HepG2 (cell line): ENCODE measurements around the gene GLI3. TPM values are rescaled to one million over a fixed set of nuclear protein-coding genes. Genes with fewer than 3 reads are reported as not detected.

Source experiments
- ATAC-seq: fragments of 200-7000 bp; cut with Tn5 transposase; 3 replicates; pipeline ENCODE4 v1.9.1; 2020; ENCODE audit warnings: mild to moderate bottlenecking, moderate library complexity
- BruUV-seq: library from RNA; stranded (reverse); fragments of 400-500 nt; replicated peaks from 2 replicates; lab custom pipeline; 2021; lab: Mats Ljungman, UMichigan
- CTCF ChIA-PET: fragments of 300-600 bp; formaldehyde crosslinking; extraction: SDS; loops from one replicate; lab custom pipeline; 2021; ENCODE audit warnings: low total read pairs, inconsistent platforms, low intra/inter-chr PET ratio; lab: Yijun Ruan, JAX
- POLR2A ChIA-PET: fragments of 350-600 bp; sonication (Branson Sonifier 250); formaldehyde crosslinking; loops from one replicate; lab custom pipeline; 2020; ENCODE audit warnings: antibody characterized with exemption, inconsistent platforms; lab: Yijun Ruan, JAX
- DNase-seq: peaks from one replicate; pipeline ENCODE4 v3.0.0-alpha.2; 2015; ENCODE audit warnings: low spot score
- FAIRE-seq: peaks from 3 replicates; lab custom pipeline; 2011; peaks lifted over from hg19 to GRCh38; lab: Jason Lieb, UNC
- H2AFZ ChIP-seq: one replicate; pipeline ENCODE4 v1.6.1; 2011; ENCODE audit warnings: low read length, inconsistent platforms
- H3K27ac ChIP-seq: fragments of 300-600 bp; 3 replicates; pipeline ENCODE4 v1.8.0; 2011; ENCODE audit warnings: mixed run types, mild to moderate bottlenecking, mixed read lengths, low read length, inconsistent platforms; ENCODE audit not compliant: insufficient read depth; ENCODE audit errors: extremely low read length
- H3K27me3 ChIP-seq, 2 experiments: fragments of 200-600 bp in 1 of 2; 2 replicates in 1 of 2; 3 replicates in 1 of 2; pipeline versions ENCODE4 v1.6.0 to v1.8.0; 2011; ENCODE audit warnings: low read length in 2 of 2, mild to moderate bottlenecking in 2 of 2, moderate library complexity in 2 of 2, inconsistent platforms in 1 of 2; ENCODE audit not compliant: insufficient read depth in 2 of 2, control insufficient read depth in 1 of 2
- H3K36me3 ChIP-seq, 2 experiments: fragments of 200-600 bp in 1 of 2; replicated peaks in 1 of 2; 2 replicates in 1 of 2; 3 replicates in 1 of 2; pipeline versions ENCODE4 v1.5.1 to v1.8.0; 2011; ENCODE audit warnings: low read length in 2 of 2, inconsistent platforms in 1 of 2; ENCODE audit not compliant: insufficient read depth in 2 of 2, control insufficient read depth in 1 of 2
- H3K4me1 ChIP-seq: 2 replicates; pipeline ENCODE4 v1.5.1; 2012; ENCODE audit warnings: low read length, inconsistent platforms; ENCODE audit not compliant: insufficient read depth
- H3K4me2 ChIP-seq: 2 replicates; pipeline ENCODE4 v1.6.0; 2011; ENCODE audit warnings: low read depth, low read length, inconsistent platforms
- H3K4me3 ChIP-seq, 3 experiments: fragments of 200-600 bp in 1 of 3; sonication (generic), shearing (Covaris generic) in 1 of 3; replicated peaks in 1 of 3; 2 replicates each; pipeline ENCODE4 v1.5.1; 2011 to 2016; ENCODE audit warnings: low read length in 3 of 3, inconsistent platforms in 2 of 3, low read depth in 2 of 3, mild to moderate bottlenecking in 2 of 3, control low read depth in 1 of 3, mixed read lengths in 1 of 3; ENCODE audit not compliant: insufficient read depth in 1 of 3
- H3K79me2 ChIP-seq: one replicate; pipeline ENCODE4 v1.6.1; 2011; ENCODE audit warnings: low read length, inconsistent platforms; ENCODE audit not compliant: insufficient read depth
- H3K9ac ChIP-seq: 2 replicates; pipeline ENCODE4 v1.6.0; 2011; ENCODE audit warnings: mild to moderate bottlenecking, low read depth, low read length, inconsistent platforms; ENCODE audit not compliant: insufficient read depth
- H3K9me3 ChIP-seq: 2 replicates; pipeline ENCODE4 v1.5.1; 2012; ENCODE audit warnings: mild to moderate bottlenecking, low read length
- H4K20me1 ChIP-seq: 2 replicates; pipeline ENCODE4 v1.6.0; 2011; ENCODE audit warnings: inconsistent platforms, mild to moderate bottlenecking, low read length, moderate library complexity; ENCODE audit not compliant: insufficient read depth
- AKAP8 ChIP-seq: sonication (generic); formaldehyde crosslinking; IDR thresholded peaks from 2 replicates; pipeline ENCODE4 v1.5.1; 2020; ENCODE audit warnings: mild to moderate bottlenecking, missing genetic modification reagents
- BHLHE40 ChIP-seq: IDR thresholded peaks from 2 replicates; pipeline ENCODE4 v1.6.1; 2011; ENCODE audit warnings: low read length, improper control_type of control experiment
- FOXO4 ChIP-seq: sonication (generic); formaldehyde crosslinking; conservative IDR thresholded peaks from 2 replicates; pipeline ENCODE4 v1.8.1; 2023; ENCODE audit warnings: missing genetic modification reagents
- HOXA5 ChIP-seq: sonication (generic); formaldehyde crosslinking; IDR thresholded peaks from 2 replicates; pipeline ENCODE4 v1.4.0; 2020; ENCODE audit warnings: missing genetic modification reagents
- KDM5A ChIP-seq: fragments of 200-600 bp; sonication (generic); IDR thresholded peaks from 2 replicates; pipeline ENCODE4 v1.7.0; 2018; ENCODE audit warnings: antibody characterized with exemption, mild to moderate bottlenecking, low read length, borderline replicate concordance
- LCORL ChIP-seq, 2 experiments: fragments of 450-650 bp in 1 of 2; sonication (generic) in 1 of 2; formaldehyde crosslinking in 1 of 2; IDR thresholded peaks; 2 replicates each; pipeline versions ENCODE4 v1.5.0 to v1.6.1; 2017 to 2020; ENCODE audit warnings: antibody characterized with exemption in 1 of 2, missing genetic modification reagents in 1 of 2
- MXD4 ChIP-seq: IDR thresholded peaks from 2 replicates; pipeline ENCODE4 v1.6.1; 2016; ENCODE audit warnings: mild to moderate bottlenecking, missing biosample characterization, missing genetic modification reagents
- SALL1 ChIP-seq: sonication (generic); formaldehyde crosslinking; IDR thresholded peaks from 2 replicates; pipeline ENCODE4 v1.8.0; 2022; ENCODE audit warnings: mild to moderate bottlenecking, missing genetic modification reagents
- TBX3 ChIP-seq: fragments of 450-650 bp; IDR thresholded peaks from 2 replicates; pipeline ENCODE4 v1.6.1; 2017; ENCODE audit warnings: antibody characterized with exemption, mild to moderate bottlenecking, inconsistent platforms, borderline replicate concordance
- TOE1 ChIP-seq: sonication (generic); formaldehyde crosslinking; IDR thresholded peaks from 2 replicates; pipeline ENCODE4 v1.4.0; 2020; ENCODE audit warnings: mild to moderate bottlenecking, missing genetic modification reagents
- WIZ ChIP-seq: sonication (generic); formaldehyde crosslinking; IDR thresholded peaks from 2 replicates; pipeline ENCODE4 v1.5.1; 2020; ENCODE audit warnings: mild to moderate bottlenecking, missing genetic modification reagents
- ZBTB34 ChIP-seq: sonication (generic); formaldehyde crosslinking; IDR thresholded peaks from 2 replicates; pipeline ENCODE4 v1.8.0; 2022; ENCODE audit warnings: mild to moderate bottlenecking, missing genetic modification reagents
- ZBTB42 ChIP-seq: sonication (generic); formaldehyde crosslinking; IDR thresholded peaks from 2 replicates; pipeline ENCODE4 v1.5.0; 2020; ENCODE audit warnings: mild to moderate bottlenecking, missing genetic modification reagents
- ZEB1 ChIP-seq: IDR thresholded peaks from 2 replicates; pipeline ENCODE4 v1.6.1; 2012; ENCODE audit warnings: mild to moderate bottlenecking, low read depth, inconsistent platforms; ENCODE audit not compliant: insufficient replicate concordance
- ZNF143 ChIP-seq: sonication (generic); formaldehyde crosslinking; IDR thresholded peaks from 2 replicates; pipeline ENCODE4 v1.4.0; 2020; ENCODE audit warnings: missing genetic modification reagents
- ZNF205 ChIP-seq: IDR thresholded peaks from 2 replicates; pipeline ENCODE4 v1.6.1; 2018; ENCODE audit warnings: missing biosample characterization, missing genetic modification reagents
- ZNF570 ChIP-seq: sonication (generic); formaldehyde crosslinking; IDR thresholded peaks from 2 replicates; pipeline ENCODE4 v1.4.0; 2020; ENCODE audit warnings: mild to moderate bottlenecking, missing genetic modification reagents, borderline replicate concordance
- ZNF672 ChIP-seq: sonication (generic); formaldehyde crosslinking; IDR thresholded peaks from 2 replicates; pipeline ENCODE4 v1.8.1; 2022; ENCODE audit warnings: missing genetic modification reagents
- WGBS: methylation state at CpG from one replicate; pipeline ENCODE4 v1.1.6; 2017; ENCODE audit warnings: low lambda C conversion rate; 5-methylcytosine and 5-hydroxymethylcytosine counted together
- in situ Hi-C: cut with HindIII; loops from 2 replicates; pipeline ENCODE4 v1.10.0; 2017; ENCODE audit warnings: low pct_unique_long_range_greater_than_20kb; ENCODE audit not compliant: extremely low pct_ligation_motif_present
- intact Hi-C: fragments of 100-400 bp; cut with micrococcal nuclease; formaldehyde crosslinking; loops from one replicate; pipeline ENCODE4 v1.10.0; 2022; ENCODE audit not compliant: unreplicated experiment
- polyA plus RNA-seq, 8 experiments: library from polyadenylated mRNA; depleted of rRNA in 3 of 8; stranded (reverse) in 7 of 8; unstranded in 1 of 8; fragments of >200 nt; fragmentation: Illumina TruSeq in 4 of 8; extraction: Trizol in 4 of 8; gene quantifications; 2 replicates each; pipeline versions ENCODE4 v1.2.1 to v1.2.3, GENCODE V29; 2011 to 2016; ENCODE audit warnings: low read depth in 4 of 8, missing spikeins in 1 of 8, mixed read lengths in 1 of 8; ENCODE audit not compliant: insufficient read depth in 1 of 8
- total RNA-seq, 5 experiments: library from RNA; depleted of rRNA; stranded (reverse); fragments of >200 nt; fragmentation: Illumina TruSeq; extraction: Trizol; gene quantifications; 2 replicates each; pipeline ENCODE4 v1.2.3, GENCODE V29; 2016; ENCODE audit warnings: low read depth in 1 of 5
- TF ChIP-seq, protein P1 (sequence below): sonication (generic); formaldehyde crosslinking; IDR thresholded peaks from 2 replicates; pipeline ENCODE4 v1.9.0; 2022; ENCODE audit warnings: missing genetic modification reagents, mild to moderate bottlenecking, borderline replicate concordance

Gene GLI3
- total and polyA plus RNA-seq, 2 of the 13 experiments (the other 11 are each of a cell fraction or from before 2014, with no cell fraction given) = not detected

GRCh38 chr7:42233171-42233570 lies 3.8 kb downstream of the GLI3 start:
- Histone ChIP-seq H3K4me2 (no peak overlapping the region), H3K36me3 (no peaks in the 10 kb centered on the region), H2AFZ (no peak overlapping the region), H3K4me1 (no peaks in the 10 kb centered on the region; the same call in 1 of the 2 replicates), H3K79me2 (no peaks in the 10 kb centered on the region), H3K27me3 (peaks cover 7 to 41% of the 10 kb centered on the region in 2 experiments; a peak in 4 of 5 replicates), H4K20me1 (no peaks in the 10 kb centered on the region), H3K9me3 (no peaks in the 10 kb centered on the region), H3K27ac (no peak overlapping the region), H3K4me3 (no peak overlapping the region), H3K9ac (no peak overlapping the region)
- no TSS peak for BruUV-seq
- intact Hi-C loops = no loop called here
- in situ Hi-C loops = no loop called here
- FAIRE-seq (no peak), DNase-seq (no peak), ATAC-seq (no peak)
- WGBS = 0% methylated on average over 2 of the region's 2 CpGs
- ChIA-PET CTCF (no interaction called here), POLR2A (no interaction called here)
- TF ChIP-seq TBX3 (no peak), ZNF672 (CRISPR knock-in tag) (no peak), ZEB1 (no peak), ZBTB42 (CRISPR knock-in tag) (no peak), SALL1 (CRISPR knock-in tag) (no peak), ZNF143 (CRISPR knock-in tag) (no peak), KDM5A (no peak), LCORL (IDR thresholded peaks at IDR 0.05) (no peak), LCORL (CRISPR knock-in tag; IDR thresholded peaks at IDR 0.05) (no peak), ZNF205 (no peak), MXD4 (CRISPR knock-in tag) (no peak), ZBTB34 (CRISPR knock-in tag) (no peak), HOXA5 (CRISPR knock-in tag) (no peak), TOE1 (no peak), AKAP8 (CRISPR knock-in tag) (no peak), BHLHE40 (no peak), FOXO4 (no peak), WIZ (no peak), ZNF570 (CRISPR knock-in tag) (no peak)
- TF ChIP-seq, protein P1, sequence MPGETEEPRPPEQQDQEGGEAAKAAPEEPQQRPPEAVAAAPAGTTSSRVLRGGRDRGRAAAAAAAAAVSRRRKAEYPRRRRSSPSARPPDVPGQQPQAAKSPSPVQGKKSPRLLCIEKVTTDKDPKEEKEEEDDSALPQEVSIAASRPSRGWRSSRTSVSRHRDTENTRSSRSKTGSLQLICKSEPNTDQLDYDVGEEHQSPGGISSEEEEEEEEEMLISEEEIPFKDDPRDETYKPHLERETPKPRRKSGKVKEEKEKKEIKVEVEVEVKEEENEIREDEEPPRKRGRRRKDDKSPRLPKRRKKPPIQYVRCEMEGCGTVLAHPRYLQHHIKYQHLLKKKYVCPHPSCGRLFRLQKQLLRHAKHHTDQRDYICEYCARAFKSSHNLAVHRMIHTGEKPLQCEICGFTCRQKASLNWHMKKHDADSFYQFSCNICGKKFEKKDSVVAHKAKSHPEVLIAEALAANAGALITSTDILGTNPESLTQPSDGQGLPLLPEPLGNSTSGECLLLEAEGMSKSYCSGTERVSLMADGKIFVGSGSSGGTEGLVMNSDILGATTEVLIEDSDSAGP (CRISPR knock-in tag) = no peak
